HepG2 (cell line): ENCODE data around the gene TMEM95. TPM values are rescaled to one million over a fixed set of nuclear protein-coding genes. Genes with fewer than 3 reads are reported as not detected.

Source experiments
- ARNTL ChIP-seq: sonication (generic); formaldehyde crosslinking; IDR thresholded peaks from 2 replicates; pipeline ENCODE4 v1.4.0; 2020; ENCODE audit warnings: mild to moderate bottlenecking, missing genetic modification reagents
- BHLHE40 ChIP-seq: IDR thresholded peaks from 2 replicates; pipeline ENCODE4 v1.6.1; 2011; ENCODE audit warnings: low read length, improper control_type of control experiment
- DMAP1 ChIP-seq: IDR thresholded peaks from 2 replicates; pipeline ENCODE4 v1.6.1; 2016
- EZH2 ChIP-seq: conservative IDR thresholded peaks from 2 replicates; pipeline ENCODE4 v1.6.1; 2012; ENCODE audit warnings: mild to moderate bottlenecking, low read depth, low read length, moderate library complexity
- KDM5B ChIP-seq: sonication (generic); formaldehyde crosslinking; IDR thresholded peaks from 2 replicates; pipeline ENCODE4 v1.4.0; 2020; ENCODE audit warnings: missing genetic modification reagents, mild to moderate bottlenecking, borderline replicate concordance
- KMT2B ChIP-seq: IDR thresholded peaks from 2 replicates; pipeline ENCODE4 v1.6.1; 2016; ENCODE audit warnings: missing genetic modification reagents, missing compliant biosample characterization
- NCOA2 ChIP-seq: sonication (generic); formaldehyde crosslinking; IDR thresholded peaks from 2 replicates; pipeline ENCODE4 v1.8.0; 2022; ENCODE audit warnings: inconsistent platforms
- NCOR1 ChIP-seq: fragments of 200-600 bp; sonication (generic); IDR thresholded peaks from 2 replicates; pipeline ENCODE4 v1.7.0; 2017; ENCODE audit warnings: antibody characterized with exemption, low read length, borderline replicate concordance
- NR1H2 ChIP-seq: sonication (generic); formaldehyde crosslinking; IDR thresholded peaks from 2 replicates; pipeline ENCODE4 v1.8.1; 2022; ENCODE audit warnings: low read depth, missing genetic modification reagents, borderline replicate concordance
- PITX1 ChIP-seq: sonication (generic); formaldehyde crosslinking; IDR thresholded peaks from 2 replicates; pipeline ENCODE4 v1.5.1; 2020; ENCODE audit warnings: mild to moderate bottlenecking, missing genetic modification reagents
- SP5 ChIP-seq: IDR thresholded peaks from 2 replicates; pipeline ENCODE4 v1.6.1; 2016; ENCODE audit warnings: low read depth, borderline replicate concordance
- TARDBP ChIP-seq: sonication (generic); formaldehyde crosslinking; IDR thresholded peaks from 2 replicates; pipeline ENCODE4 v1.8.0; 2022; ENCODE audit warnings: mild to moderate bottlenecking, missing genetic modification reagents
- ZFP90 ChIP-seq: sonication (generic); formaldehyde crosslinking; IDR thresholded peaks from 2 replicates; pipeline ENCODE4 v1.8.0; 2022; ENCODE audit warnings: missing genetic modification reagents, mild to moderate bottlenecking, inconsistent platforms, borderline replicate concordance
- ZNF160 ChIP-seq: sonication (generic); formaldehyde crosslinking; IDR thresholded peaks from 2 replicates; pipeline ENCODE4 v1.8.0; 2022; ENCODE audit warnings: mild to moderate bottlenecking, inconsistent platforms, missing genetic modification reagents
- ZNF234 ChIP-seq: sonication (generic); formaldehyde crosslinking; conservative IDR thresholded peaks from 2 replicates; pipeline ENCODE4 v1.5.1; 2020; ENCODE audit warnings: mild to moderate bottlenecking, missing genetic modification reagents
- ZNF510 ChIP-seq: sonication (generic); formaldehyde crosslinking; IDR thresholded peaks from 2 replicates; pipeline ENCODE4 v1.4.0; 2020; ENCODE audit warnings: low read depth, mild to moderate bottlenecking, missing genetic modification reagents
- ZNF598 ChIP-seq: sonication (generic); formaldehyde crosslinking; IDR thresholded peaks from 2 replicates; pipeline ENCODE4 v1.5.1; 2020; ENCODE audit warnings: mild to moderate bottlenecking, missing genetic modification reagents, borderline replicate concordance
- polyA plus RNA-seq, 8 experiments: library from polyadenylated mRNA; depleted of rRNA in 3 of 8; stranded (reverse) in 7 of 8; unstranded in 1 of 8; fragments of >200 nt; fragmentation: Illumina TruSeq in 4 of 8; extraction: Trizol in 4 of 8; gene quantifications; 2 replicates each; pipeline versions ENCODE4 v1.2.1 to v1.2.3, GENCODE V29; 2011 to 2016; ENCODE audit warnings: low read depth in 4 of 8, missing spikeins in 1 of 8, mixed read lengths in 1 of 8; ENCODE audit not compliant: insufficient read depth in 1 of 8
- total RNA-seq, 5 experiments: library from RNA; depleted of rRNA; stranded (reverse); fragments of >200 nt; fragmentation: Illumina TruSeq; extraction: Trizol; gene quantifications; 2 replicates each; pipeline ENCODE4 v1.2.3, GENCODE V29; 2016; ENCODE audit warnings: low read depth in 1 of 5
- TF ChIP-seq, protein P1 (sequence below): sonication (generic); formaldehyde crosslinking; IDR thresholded peaks from 2 replicates; pipeline ENCODE4 v1.8.0; 2022; ENCODE audit warnings: low read depth, missing genetic modification reagents
- TF ChIP-seq, protein P2 (sequence below): IDR thresholded peaks from 2 replicates; pipeline ENCODE4 v1.6.1; 2016; ENCODE audit warnings: missing genetic modification reagents, missing compliant biosample characterization
- TF ChIP-seq, protein P3 (sequence below): sonication (generic); formaldehyde crosslinking; IDR thresholded peaks from 2 replicates; pipeline ENCODE4 v1.8.1; 2023; ENCODE audit warnings: mild to moderate bottlenecking, missing genetic modification reagents, borderline replicate concordance
- TF ChIP-seq, protein P4 (sequence below): sonication (generic); formaldehyde crosslinking; IDR thresholded peaks from 2 replicates; pipeline ENCODE4 v1.9.0; 2021; ENCODE audit warnings: missing genetic modification reagents, borderline replicate concordance
- TF ChIP-seq, protein P5 (sequence below): sonication (generic); formaldehyde crosslinking; IDR thresholded peaks from 2 replicates; pipeline ENCODE4 v1.4.0; 2020; ENCODE audit warnings: missing genetic modification reagents, borderline replicate concordance

The TMEM95 gene
- total and polyA plus RNA-seq, 2 of the 13 experiments (the other 11 are each of a cell fraction or from before 2014, with no cell fraction given) = not detected

DNA sequence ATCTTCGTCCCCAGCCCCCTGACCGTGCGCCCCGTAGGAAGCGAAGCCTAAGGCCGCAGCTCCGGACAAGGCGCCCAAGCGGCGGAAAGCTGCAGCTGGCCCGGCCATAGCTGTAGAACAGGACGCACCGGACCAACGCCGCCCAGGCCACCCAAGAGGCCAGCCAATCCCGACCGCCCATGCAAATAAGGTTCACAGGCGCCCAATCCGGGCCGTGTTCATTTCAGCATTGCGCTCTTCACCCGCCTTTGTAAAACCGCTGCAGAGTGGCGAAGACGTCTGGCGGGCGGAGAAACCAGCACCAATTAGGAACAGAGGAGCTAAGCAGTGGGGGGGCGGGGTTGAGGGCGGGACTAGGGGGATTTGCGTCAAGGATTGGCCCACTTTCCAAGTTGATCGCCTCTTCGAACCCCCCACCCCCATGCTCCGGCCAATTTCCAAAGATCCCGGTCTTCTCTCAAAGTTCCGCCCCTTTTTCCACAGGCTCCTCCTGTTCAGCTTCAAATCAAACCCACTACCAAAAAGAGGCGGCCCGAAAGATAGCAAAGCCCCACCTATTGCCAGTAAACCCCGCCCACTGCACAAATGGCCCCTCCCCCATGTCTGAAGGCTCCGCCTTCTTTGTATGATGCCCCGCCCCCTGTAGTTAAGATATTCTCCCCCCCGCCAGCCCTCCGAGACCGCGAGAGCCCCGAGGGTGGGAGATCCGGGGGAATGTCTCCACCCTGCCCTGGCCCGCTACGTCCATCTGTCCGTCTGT is 49.2 kb downstream of the TMEM95 start, which contains the start of gene TMEM256 (continued):
- peak; percentile 37 for TF ChIP-seq DMAP1 (CRISPR knock-in tag)
- TF ChIP-seq KMT2B (CRISPR knock-in tag) = 0 out of 2 replicates have a peak, but pooled peaks have one; percentile 37
- TF ChIP-seq, protein P1, sequence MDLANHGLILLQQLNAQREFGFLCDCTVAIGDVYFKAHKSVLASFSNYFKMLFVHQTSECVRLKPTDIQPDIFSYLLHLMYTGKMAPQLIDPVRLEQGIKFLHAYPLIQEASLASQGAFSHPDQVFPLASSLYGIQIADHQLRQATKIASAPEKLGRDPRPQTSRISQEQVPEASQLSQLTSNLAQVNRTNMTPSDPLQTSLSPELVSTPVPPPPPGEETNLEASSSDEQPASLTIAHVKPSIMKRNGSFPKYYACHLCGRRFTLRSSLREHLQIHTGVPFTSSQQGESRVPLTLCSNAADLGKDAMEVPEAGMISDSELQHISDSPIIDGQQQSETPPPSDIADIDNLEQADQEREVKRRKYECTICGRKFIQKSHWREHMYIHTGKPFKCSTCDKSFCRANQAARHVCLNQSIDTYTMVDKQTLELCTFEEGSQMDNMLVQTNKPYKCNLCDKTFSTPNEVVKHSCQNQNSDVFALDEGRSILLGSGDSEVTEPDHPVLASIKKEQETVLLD (CRISPR knock-in tag) = no peak; the same call in 1 of the 2 replicates
- no peak for TF ChIP-seq ZNF160 (CRISPR knock-in tag)
- TF ChIP-seq, protein P2, sequence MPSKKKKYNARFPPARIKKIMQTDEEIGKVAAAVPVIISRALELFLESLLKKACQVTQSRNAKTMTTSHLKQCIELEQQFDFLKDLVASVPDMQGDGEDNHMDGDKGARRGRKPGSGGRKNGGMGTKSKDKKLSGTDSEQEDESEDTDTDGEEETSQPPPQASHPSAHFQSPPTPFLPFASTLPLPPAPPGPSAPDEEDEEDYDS (CRISPR knock-in tag) = peak; percentile 90
- TF ChIP-seq, protein P3, sequence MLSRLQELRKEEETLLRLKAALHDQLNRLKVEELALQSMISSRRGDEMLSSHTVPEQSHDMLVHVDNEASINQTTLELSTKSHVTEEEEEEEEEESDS (CRISPR knock-in tag) = peak; percentile 73; the same call in 1 of the 2 replicates
- TF ChIP-seq KDM5B (CRISPR knock-in tag) = 0 out of 2 replicates have a peak, but pooled peaks have one; percentile 19
- TF ChIP-seq ZNF598 = peak; percentile 58; the same call in 1 of the 2 replicates
- TF ChIP-seq PITX1 (CRISPR knock-in tag) = no peak
- TF ChIP-seq ZNF510 = no peak
- no peak for TF ChIP-seq ZNF234 (CRISPR knock-in tag)
- TF ChIP-seq NCOR1 = peak; percentile 28; the same call in 1 of the 2 replicates
- TF ChIP-seq EZH2 = no peak
- TF ChIP-seq SP5 (CRISPR knock-in tag) = 0 out of 2 replicates have a peak, but pooled peaks have one; percentile 6
- TF ChIP-seq BHLHE40 = no peak; the same call in 1 of the 2 replicates
- TF ChIP-seq NR1H2 (CRISPR knock-in tag) = 0 out of 2 replicates have a peak, but pooled peaks have one; percentile 43
- no peak for TF ChIP-seq NCOA2 (CRISPR knock-in tag)
- 0 out of 2 replicates have a peak, but pooled peaks have one; percentile 32 for TF ChIP-seq ARNTL (CRISPR knock-in tag)
- TF ChIP-seq, protein P4, sequence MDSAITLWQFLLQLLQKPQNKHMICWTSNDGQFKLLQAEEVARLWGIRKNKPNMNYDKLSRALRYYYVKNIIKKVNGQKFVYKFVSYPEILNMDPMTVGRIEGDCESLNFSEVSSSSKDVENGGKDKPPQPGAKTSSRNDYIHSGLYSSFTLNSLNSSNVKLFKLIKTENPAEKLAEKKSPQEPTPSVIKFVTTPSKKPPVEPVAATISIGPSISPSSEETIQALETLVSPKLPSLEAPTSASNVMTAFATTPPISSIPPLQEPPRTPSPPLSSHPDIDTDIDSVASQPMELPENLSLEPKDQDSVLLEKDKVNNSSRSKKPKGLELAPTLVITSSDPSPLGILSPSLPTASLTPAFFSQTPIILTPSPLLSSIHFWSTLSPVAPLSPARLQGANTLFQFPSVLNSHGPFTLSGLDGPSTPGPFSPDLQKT (CRISPR knock-in tag) = no peak
- TF ChIP-seq, protein P5, sequence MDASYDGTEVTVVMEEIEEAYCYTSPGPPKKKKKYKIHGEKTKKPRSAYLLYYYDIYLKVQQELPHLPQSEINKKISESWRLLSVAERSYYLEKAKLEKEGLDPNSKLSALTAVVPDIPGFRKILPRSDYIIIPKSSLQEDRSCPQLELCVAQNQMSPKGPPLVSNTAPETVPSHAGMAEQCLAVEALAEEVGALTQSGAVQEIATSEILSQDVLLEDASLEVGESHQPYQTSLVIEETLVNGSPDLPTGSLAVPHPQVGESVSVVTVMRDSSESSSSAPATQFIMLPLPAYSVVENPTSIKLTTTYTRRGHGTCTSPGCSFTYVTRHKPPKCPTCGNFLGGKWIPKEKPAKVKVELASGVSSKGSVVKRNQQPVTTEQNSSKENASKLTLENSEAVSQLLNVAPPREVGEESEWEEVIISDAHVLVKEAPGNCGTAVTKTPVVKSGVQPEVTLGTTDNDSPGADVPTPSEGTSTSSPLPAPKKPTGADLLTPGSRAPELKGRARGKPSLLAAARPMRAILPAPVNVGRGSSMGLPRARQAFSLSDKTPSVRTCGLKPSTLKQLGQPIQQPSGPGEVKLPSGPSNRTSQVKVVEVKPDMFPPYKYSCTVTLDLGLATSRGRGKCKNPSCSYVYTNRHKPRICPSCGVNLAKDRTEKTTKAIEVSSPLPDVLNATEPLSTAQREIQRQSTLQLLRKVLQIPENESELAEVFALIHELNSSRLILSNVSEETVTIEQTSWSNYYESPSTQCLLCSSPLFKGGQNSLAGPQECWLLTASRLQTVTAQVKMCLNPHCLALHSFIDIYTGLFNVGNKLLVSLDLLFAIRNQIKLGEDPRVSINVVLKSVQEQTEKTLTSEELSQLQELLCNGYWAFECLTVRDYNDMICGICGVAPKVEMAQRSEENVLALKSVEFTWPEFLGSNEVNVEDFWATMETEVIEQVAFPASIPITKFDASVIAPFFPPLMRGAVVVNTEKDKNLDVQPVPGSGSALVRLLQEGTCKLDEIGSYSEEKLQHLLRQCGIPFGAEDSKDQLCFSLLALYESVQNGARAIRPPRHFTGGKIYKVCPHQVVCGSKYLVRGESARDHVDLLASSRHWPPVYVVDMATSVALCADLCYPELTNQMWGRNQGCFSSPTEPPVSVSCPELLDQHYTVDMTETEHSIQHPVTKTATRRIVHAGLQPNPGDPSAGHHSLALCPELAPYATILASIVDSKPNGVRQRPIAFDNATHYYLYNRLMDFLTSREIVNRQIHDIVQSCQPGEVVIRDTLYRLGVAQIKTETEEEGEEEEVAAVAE (CRISPR knock-in tag) = peak; percentile 98
- TF ChIP-seq ZFP90 = no peak; the same call in 1 of the 2 replicates
- TF ChIP-seq TARDBP (CRISPR knock-in tag) = peak; percentile 40; the same call in 1 of the 2 replicates
